Measurements from ENCODE around the gene AKAP13. TPM values are rescaled to one million over a fixed set of nuclear protein-coding genes. Genes with fewer than 3 reads are reported as not detected.
A peak's percentile ranks its signal among the peaks of the same experiment; 100 is the strongest.

AKAP13 gene
- total and polyA plus RNA-seq, 2 of the 13 experiments (the other 11 are each of a cell fraction or from before 2014, with no cell fraction given): 6.7 to 27.1 TPM

GRCh38 chr15:85330901-85331588 lies 49.4 kb upstream of the AKAP13 start (continued):
- TF ChIP-seq, protein P1, sequence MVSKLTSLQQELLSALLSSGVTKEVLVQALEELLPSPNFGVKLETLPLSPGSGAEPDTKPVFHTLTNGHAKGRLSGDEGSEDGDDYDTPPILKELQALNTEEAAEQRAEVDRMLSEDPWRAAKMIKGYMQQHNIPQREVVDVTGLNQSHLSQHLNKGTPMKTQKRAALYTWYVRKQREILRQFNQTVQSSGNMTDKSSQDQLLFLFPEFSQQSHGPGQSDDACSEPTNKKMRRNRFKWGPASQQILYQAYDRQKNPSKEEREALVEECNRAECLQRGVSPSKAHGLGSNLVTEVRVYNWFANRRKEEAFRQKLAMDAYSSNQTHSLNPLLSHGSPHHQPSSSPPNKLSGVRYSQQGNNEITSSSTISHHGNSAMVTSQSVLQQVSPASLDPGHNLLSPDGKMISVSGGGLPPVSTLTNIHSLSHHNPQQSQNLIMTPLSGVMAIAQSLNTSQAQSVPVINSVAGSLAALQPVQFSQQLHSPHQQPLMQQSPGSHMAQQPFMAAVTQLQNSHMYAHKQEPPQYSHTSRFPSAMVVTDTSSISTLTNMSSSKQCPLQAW (CRISPR knock-in tag; IDR thresholded peaks at IDR 0.05): peak; percentile 73; the same call in 1 of the 2 replicates
- 0 out of 2 replicates have a peak, but pooled peaks have one; percentile 9 for TF ChIP-seq FOXO1 (CRISPR knock-in tag; IDR thresholded peaks at IDR 0.05)
- peak; percentile 38; the same call in 1 of the 2 replicates for TF ChIP-seq JUND (CRISPR knock-in tag; IDR thresholded peaks at IDR 0.05)
- TF ChIP-seq ZNF564 (CRISPR knock-in tag; IDR thresholded peaks at IDR 0.05): no peak
- peak; percentile 35; the same call in 1 of the 2 replicates for TF ChIP-seq IKZF5 (CRISPR knock-in tag; IDR thresholded peaks at IDR 0.05)
- TF ChIP-seq, protein P2, sequence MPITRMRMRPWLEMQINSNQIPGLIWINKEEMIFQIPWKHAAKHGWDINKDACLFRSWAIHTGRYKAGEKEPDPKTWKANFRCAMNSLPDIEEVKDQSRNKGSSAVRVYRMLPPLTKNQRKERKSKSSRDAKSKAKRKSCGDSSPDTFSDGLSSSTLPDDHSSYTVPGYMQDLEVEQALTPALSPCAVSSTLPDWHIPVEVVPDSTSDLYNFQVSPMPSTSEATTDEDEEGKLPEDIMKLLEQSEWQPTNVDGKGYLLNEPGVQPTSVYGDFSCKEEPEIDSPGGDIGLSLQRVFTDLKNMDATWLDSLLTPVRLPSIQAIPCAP (CRISPR knock-in tag; IDR thresholded peaks at IDR 0.05; ENCODE audit: low read depth): no peak
- no peak for TF ChIP-seq FOXK2 (IDR thresholded peaks at IDR 0.05)
- no peak for TF ChIP-seq ZNF441 (CRISPR knock-in tag; IDR thresholded peaks at IDR 0.05; ENCODE audit: borderline replicate concordance)
- TF ChIP-seq ZFP41 (CRISPR knock-in tag; IDR thresholded peaks at IDR 0.05; ENCODE audit: borderline replicate concordance): no peak
- TF ChIP-seq ZNF10 (CRISPR knock-in tag; IDR thresholded peaks at IDR 0.05; ENCODE audit: borderline replicate concordance, low read depth): no peak
- TF ChIP-seq GATAD2A (CRISPR knock-in tag; IDR thresholded peaks at IDR 0.05): peak; percentile 62
- TF ChIP-seq DPF2 (CRISPR knock-in tag; IDR thresholded peaks at IDR 0.05; ENCODE audit: borderline replicate concordance, low read depth): peak; percentile 68
- TF ChIP-seq ZNF431 (CRISPR knock-in tag; IDR thresholded peaks at IDR 0.05; ENCODE audit: borderline replicate concordance, low read depth): 0 out of 2 replicates have a peak, but pooled peaks have one; percentile 47
- TF ChIP-seq POLR2A (IDR thresholded peaks at IDR 0.05; ENCODE audit: insufficient read depth in 1 of 2, low read depth in 2 of 2, low read length in 2 of 2): 0 out of 4 replicates have a peak, but pooled peaks of 1 of the 2 experiments have one; percentile 33
- peak; percentile 14; the same call in 1 of the 2 replicates for TF ChIP-seq KDM4B (CRISPR knock-in tag; IDR thresholded peaks at IDR 0.05)
- peak; percentile 6; the same call in 1 of the 2 replicates for TF ChIP-seq THRA (CRISPR knock-in tag; IDR thresholded peaks at IDR 0.05; ENCODE audit: borderline replicate concordance)
- TF ChIP-seq, protein P3, sequence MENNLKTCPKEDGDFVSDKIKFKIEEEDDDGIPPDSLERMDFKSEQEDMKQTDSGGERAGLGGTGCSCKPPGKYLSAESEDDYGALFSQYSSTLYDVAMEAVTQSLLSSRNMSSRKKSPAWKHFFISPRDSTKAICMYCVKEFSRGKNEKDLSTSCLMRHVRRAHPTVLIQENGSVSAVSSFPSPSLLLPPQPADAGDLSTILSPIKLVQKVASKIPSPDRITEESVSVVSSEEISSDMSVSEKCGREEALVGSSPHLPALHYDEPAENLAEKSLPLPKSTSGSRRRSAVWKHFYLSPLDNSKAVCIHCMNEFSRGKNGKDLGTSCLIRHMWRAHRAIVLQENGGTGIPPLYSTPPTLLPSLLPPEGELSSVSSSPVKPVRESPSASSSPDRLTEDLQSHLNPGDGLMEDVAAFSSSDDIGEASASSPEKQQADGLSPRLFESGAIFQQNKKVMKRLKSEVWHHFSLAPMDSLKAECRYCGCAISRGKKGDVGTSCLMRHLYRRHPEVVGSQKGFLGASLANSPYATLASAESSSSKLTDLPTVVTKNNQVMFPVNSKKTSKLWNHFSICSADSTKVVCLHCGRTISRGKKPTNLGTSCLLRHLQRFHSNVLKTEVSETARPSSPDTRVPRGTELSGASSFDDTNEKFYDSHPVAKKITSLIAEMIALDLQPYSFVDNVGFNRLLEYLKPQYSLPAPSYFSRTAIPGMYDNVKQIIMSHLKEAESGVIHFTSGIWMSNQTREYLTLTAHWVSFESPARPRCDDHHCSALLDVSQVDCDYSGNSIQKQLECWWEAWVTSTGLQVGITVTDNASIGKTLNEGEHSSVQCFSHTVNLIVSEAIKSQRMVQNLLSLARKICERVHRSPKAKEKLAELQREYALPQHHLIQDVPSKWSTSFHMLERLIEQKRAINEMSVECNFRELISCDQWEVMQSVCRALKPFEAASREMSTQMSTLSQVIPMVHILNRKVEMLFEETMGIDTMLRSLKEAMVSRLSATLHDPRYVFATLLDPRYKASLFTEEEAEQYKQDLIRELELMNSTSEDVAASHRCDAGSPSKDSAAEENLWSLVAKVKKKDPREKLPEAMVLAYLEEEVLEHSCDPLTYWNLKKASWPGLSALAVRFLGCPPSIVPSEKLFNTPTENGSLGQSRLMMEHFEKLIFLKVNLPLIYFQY (CRISPR knock-in tag; IDR thresholded peaks at IDR 0.05; ENCODE audit: borderline replicate concordance): peak; percentile 87
- TF ChIP-seq ZNF724P (CRISPR knock-in tag; IDR thresholded peaks at IDR 0.05; ENCODE audit: borderline replicate concordance): no peak
- no peak for TF ChIP-seq RBFOX2 (IDR thresholded peaks at IDR 0.05; ENCODE audit: low read depth, low read length)
- TF ChIP-seq ZNF205 (CRISPR knock-in tag; IDR thresholded peaks at IDR 0.05): peak; percentile 24; the same call in 1 of the 2 replicates
- TF ChIP-seq KMT2A (CRISPR knock-in tag; IDR thresholded peaks at IDR 0.05): 0 out of 2 replicates have a peak, but pooled peaks have one; percentile 43
